GM12878 (cell line): ENCODE measurements around the gene TTF2. TPM values are rescaled to one million over a fixed set of nuclear protein-coding genes. Genes with fewer than 3 reads are reported as not detected.

Experiments used
- ATF7 ChIP-seq: fragments of 450-650 bp; IDR thresholded peaks from 2 replicates; pipeline ENCODE4 v1.6.1; 2016; ENCODE audit warnings: low read depth, mild to moderate bottlenecking
- BCL3 ChIP-seq: IDR thresholded peaks from 2 replicates; pipeline ENCODE4 v1.6.1; 2011; ENCODE audit warnings: borderline replicate concordance, low read depth, mild to moderate bottlenecking, moderate library complexity, low read length; ENCODE audit not compliant: insufficient read depth, poor library complexity, severe bottlenecking
- CBX5 ChIP-seq: sonication (generic); IDR thresholded peaks from 2 replicates; pipeline ENCODE4 v1.6.1; 2016; ENCODE audit warnings: low read depth, moderate library complexity, mild to moderate bottlenecking, inconsistent platforms
- CREM ChIP-seq: IDR thresholded peaks from 2 replicates; pipeline ENCODE4 v1.6.1; 2014; ENCODE audit warnings: antibody characterized with exemption, low read depth
- EP300 ChIP-seq, 2 experiments: fragments of 150-350 bp in 1 of 2; IDR thresholded peaks; 2 replicates each; pipeline ENCODE4 v1.6.1; 2011 to 2012; ENCODE audit warnings: low read depth in 2 of 2, low read length in 2 of 2, borderline replicate concordance in 1 of 2, improper control_type of control experiment in 1 of 2, inconsistent platforms in 1 of 2; ENCODE audit not compliant: control insufficient read depth in 1 of 2
- NFIC ChIP-seq: IDR thresholded peaks from 2 replicates; pipeline ENCODE4 v1.6.1; 2012; ENCODE audit warnings: low read depth, mild to moderate bottlenecking, inconsistent platforms, low read length, moderate library complexity
- RELA ChIP-seq: fragments of 450-650 bp; IDR thresholded peaks from 2 replicates; pipeline ENCODE4 v1.8.0; 2014; ENCODE audit warnings: borderline replicate concordance; ENCODE audit not compliant: partially characterized antibody
- YY1 ChIP-seq: IDR thresholded peaks from 2 replicates; pipeline ENCODE4 v1.6.1; 2011; ENCODE audit warnings: low read depth, mild to moderate bottlenecking, low read length
- ZBED1 ChIP-seq: IDR thresholded peaks from 2 replicates; pipeline ENCODE4 v1.6.1; 2016; ENCODE audit warnings: borderline replicate concordance
- polyA plus RNA-seq, 11 experiments: library from polyadenylated mRNA; depleted of rRNA in 4 of 11; unstranded in 6 of 11; stranded (reverse) in 5 of 11; fragments of >200 nt; fragmentation: Nextera tagmentation in 4 of 11; fragmentation: Illumina TruSeq in 1 of 11; extraction: Ambion mirVana in 4 of 11; extraction: Trizol in 1 of 11; gene quantifications; 1 replicate in 1 of 11; 2 replicates in 10 of 11; pipeline versions ENCODE4 v1.2.1 to v1.2.3, GENCODE V29; 2011 to 2016; ENCODE audit warnings: inconsistent platforms in 2 of 11, missing spikeins in 2 of 11, low read depth in 1 of 11
- total RNA-seq, 4 experiments: library from RNA; depleted of rRNA in 3 of 4; stranded (reverse); fragments of >200 nt in 3 of 4; fragmentation: Illumina TruSeq in 1 of 4; extraction: Trizol in 1 of 4; gene quantifications; 2 replicates each; pipeline versions ENCODE4 v1.2.1 to v1.2.3, GENCODE V29; 2013 to 2021
- TF ChIP-seq, protein P1 (sequence below): fragments of 450-650 bp; IDR thresholded peaks from 2 replicates; pipeline ENCODE4 v1.6.1; 2018; ENCODE audit warnings: mild to moderate bottlenecking, low read depth, moderate library complexity; ENCODE audit not compliant: partially characterized antibody
- TF ChIP-seq, protein P2 (sequence below): fragments of 450-650 bp; IDR thresholded peaks from 2 replicates; pipeline ENCODE4 v1.6.1; 2016; ENCODE audit warnings: mild to moderate bottlenecking, moderate library complexity, borderline replicate concordance
- TF ChIP-seq, protein P3 (sequence below): fragments of 450-650 bp; IDR thresholded peaks from 2 replicates; pipeline ENCODE4 v1.6.1; 2016; ENCODE audit warnings: mild to moderate bottlenecking
- TF ChIP-seq, protein P4 (sequence below): fragments of 450-650 bp; IDR thresholded peaks from 2 replicates; pipeline ENCODE4 v1.6.1; 2017; ENCODE audit warnings: mild to moderate bottlenecking, moderate library complexity

TTF2 gene
- total and polyA plus RNA-seq, 10 of the 15 experiments (the other 5 are each of a cell fraction or from before 2014, with no cell fraction given): 17.7 to 134 (median 78.2) TPM

- TF ChIP-seq, protein P1, sequence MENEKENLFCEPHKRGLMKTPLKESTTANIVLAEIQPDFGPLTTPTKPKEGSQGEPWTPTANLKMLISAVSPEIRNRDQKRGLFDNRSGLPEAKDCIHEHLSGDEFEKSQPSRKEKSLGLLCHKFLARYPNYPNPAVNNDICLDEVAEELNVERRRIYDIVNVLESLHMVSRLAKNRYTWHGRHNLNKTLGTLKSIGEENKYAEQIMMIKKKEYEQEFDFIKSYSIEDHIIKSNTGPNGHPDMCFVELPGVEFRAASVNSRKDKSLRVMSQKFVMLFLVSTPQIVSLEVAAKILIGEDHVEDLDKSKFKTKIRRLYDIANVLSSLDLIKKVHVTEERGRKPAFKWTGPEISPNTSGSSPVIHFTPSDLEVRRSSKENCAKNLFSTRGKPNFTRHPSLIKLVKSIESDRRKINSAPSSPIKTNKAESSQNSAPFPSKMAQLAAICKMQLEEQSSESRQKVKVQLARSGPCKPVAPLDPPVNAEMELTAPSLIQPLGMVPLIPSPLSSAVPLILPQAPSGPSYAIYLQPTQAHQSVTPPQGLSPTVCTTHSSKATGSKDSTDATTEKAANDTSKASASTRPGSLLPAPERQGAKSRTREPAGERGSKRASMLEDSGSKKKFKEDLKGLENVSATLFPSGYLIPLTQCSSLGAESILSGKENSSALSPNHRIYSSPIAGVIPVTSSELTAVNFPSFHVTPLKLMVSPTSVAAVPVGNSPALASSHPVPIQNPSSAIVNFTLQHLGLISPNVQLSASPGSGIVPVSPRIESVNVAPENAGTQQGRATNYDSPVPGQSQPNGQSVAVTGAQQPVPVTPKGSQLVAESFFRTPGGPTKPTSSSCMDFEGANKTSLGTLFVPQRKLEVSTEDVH: no peak
- TF ChIP-seq CBX5 (no peak), NFIC (no peak), CREM (no peak), ATF7 (peak; percentile 94), EP300 (IDR thresholded peaks at IDR 0.05; ENCODE audit: borderline replicate concordance in 1 of 2, control insufficient read depth in 1 of 2, low read depth in 2 of 2, low read length in 2 of 2) (peak in 1 of 2 experiments; percentile 40; a peak in 1 of 4 replicates), YY1 (peak; percentile 68), BCL3 (no peak), ZBED1 (0 out of 2 replicates have a peak, but pooled peaks have one; percentile 56), RELA (peak; percentile 73)
- TF ChIP-seq, protein P2, sequence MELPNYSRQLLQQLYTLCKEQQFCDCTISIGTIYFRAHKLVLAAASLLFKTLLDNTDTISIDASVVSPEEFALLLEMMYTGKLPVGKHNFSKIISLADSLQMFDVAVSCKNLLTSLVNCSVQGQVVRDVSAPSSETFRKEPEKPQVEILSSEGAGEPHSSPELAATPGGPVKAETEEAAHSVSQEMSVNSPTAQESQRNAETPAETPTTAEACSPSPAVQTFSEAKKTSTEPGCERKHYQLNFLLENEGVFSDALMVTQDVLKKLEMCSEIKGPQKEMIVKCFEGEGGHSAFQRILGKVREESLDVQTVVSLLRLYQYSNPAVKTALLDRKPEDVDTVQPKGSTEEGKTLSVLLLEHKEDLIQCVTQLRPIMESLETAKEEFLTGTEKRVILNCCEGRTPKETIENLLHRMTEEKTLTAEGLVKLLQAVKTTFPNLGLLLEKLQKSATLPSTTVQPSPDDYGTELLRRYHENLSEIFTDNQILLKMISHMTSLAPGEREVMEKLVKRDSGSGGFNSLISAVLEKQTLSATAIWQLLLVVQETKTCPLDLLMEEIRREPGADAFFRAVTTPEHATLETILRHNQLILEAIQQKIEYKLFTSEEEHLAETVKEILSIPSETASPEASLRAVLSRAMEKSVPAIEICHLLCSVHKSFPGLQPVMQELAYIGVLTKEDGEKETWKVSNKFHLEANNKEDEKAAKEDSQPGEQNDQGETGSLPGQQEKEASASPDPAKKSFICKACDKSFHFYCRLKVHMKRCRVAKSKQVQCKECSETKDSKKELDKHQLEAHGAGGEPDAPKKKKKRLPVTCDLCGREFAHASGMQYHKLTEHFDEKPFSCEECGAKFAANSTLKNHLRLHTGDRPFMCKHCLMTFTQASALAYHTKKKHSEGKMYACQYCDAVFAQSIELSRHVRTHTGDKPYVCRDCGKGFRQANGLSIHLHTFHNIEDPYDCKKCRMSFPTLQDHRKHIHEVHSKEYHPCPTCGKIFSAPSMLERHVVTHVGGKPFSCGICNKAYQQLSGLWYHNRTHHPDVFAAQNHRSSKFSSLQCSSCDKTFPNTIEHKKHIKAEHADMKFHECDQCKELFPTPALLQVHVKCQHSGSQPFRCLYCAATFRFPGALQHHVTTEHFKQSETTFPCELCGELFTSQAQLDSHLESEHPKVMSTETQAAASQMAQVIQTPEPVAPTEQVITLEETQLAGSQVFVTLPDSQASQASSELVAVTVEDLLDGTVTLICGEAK: peak; percentile 47; the same call in 1 of the 2 replicates
- TF ChIP-seq, protein P3, sequence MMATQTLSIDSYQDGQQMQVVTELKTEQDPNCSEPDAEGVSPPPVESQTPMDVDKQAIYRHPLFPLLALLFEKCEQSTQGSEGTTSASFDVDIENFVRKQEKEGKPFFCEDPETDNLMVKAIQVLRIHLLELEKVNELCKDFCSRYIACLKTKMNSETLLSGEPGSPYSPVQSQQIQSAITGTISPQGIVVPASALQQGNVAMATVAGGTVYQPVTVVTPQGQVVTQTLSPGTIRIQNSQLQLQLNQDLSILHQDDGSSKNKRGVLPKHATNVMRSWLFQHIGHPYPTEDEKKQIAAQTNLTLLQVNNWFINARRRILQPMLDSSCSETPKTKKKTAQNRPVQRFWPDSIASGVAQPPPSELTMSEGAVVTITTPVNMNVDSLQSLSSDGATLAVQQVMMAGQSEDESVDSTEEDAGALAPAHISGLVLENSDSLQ: peak; percentile 89
- TF ChIP-seq, protein P4, sequence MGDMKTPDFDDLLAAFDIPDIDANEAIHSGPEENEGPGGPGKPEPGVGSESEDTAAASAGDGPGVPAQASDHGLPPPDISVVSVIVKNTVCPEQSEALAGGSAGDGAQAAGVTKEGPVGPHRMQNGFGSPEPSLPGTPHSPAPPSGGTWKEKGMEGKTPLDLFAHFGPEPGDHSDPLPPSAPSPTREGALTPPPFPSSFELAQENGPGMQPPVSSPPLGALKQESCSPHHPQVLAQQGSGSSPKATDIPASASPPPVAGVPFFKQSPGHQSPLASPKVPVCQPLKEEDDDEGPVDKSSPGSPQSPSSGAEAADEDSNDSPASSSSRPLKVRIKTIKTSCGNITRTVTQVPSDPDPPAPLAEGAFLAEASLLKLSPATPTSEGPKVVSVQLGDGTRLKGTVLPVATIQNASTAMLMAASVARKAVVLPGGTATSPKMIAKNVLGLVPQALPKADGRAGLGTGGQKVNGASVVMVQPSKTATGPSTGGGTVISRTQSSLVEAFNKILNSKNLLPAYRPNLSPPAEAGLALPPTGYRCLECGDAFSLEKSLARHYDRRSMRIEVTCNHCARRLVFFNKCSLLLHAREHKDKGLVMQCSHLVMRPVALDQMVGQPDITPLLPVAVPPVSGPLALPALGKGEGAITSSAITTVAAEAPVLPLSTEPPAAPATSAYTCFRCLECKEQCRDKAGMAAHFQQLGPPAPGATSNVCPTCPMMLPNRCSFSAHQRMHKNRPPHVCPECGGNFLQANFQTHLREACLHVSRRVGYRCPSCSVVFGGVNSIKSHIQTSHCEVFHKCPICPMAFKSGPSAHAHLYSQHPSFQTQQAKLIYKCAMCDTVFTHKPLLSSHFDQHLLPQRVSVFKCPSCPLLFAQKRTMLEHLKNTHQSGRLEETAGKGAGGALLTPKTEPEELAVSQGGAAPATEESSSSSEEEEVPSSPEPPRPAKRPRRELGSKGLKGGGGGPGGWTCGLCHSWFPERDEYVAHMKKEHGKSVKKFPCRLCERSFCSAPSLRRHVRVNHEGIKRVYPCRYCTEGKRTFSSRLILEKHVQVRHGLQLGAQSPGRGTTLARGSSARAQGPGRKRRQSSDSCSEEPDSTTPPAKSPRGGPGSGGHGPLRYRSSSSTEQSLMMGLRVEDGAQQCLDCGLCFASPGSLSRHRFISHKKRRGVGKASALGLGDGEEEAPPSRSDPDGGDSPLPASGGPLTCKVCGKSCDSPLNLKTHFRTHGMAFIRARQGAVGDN: peak; percentile 76; the same call in 1 of the 2 replicates
Measured at GRCh38 chr1:117059678-117060440, at the start of gene TTF2 (continued).
